C4-2B (cell line): ENCODE data around the gene RAD21L1.

Experiments used
- ZFX ChIP-seq: fragments of 450-650 bp; IDR thresholded peaks from 2 replicates; pipeline ENCODE4 v1.6.1; 2017
- TF ChIP-seq, protein P1 (sequence below): fragments of 450-650 bp; conservative IDR thresholded peaks from 2 replicates; pipeline ENCODE4 v1.5.1; 2017; ENCODE audit warnings: mild to moderate bottlenecking

DNA sequence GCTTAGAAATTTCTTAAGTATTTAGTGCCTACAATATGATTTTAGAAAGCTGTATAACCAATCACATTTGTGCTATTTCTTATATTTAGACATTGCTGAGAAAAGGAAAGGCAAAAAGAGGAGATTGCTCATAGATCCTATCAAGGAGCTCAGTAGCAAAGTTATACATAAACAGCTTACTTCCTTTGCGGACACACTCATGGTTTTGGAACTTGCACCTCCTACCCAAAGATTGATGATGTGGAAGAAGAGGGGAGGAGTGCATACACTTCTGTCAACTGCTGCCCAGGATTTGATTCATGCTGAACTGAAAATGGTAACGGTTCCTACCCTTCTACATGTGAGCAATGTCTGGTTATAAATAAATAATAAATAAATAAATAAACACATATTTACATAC lies 16.7 kb downstream of the RAD21L1 start:
- TF ChIP-seq, protein P1, sequence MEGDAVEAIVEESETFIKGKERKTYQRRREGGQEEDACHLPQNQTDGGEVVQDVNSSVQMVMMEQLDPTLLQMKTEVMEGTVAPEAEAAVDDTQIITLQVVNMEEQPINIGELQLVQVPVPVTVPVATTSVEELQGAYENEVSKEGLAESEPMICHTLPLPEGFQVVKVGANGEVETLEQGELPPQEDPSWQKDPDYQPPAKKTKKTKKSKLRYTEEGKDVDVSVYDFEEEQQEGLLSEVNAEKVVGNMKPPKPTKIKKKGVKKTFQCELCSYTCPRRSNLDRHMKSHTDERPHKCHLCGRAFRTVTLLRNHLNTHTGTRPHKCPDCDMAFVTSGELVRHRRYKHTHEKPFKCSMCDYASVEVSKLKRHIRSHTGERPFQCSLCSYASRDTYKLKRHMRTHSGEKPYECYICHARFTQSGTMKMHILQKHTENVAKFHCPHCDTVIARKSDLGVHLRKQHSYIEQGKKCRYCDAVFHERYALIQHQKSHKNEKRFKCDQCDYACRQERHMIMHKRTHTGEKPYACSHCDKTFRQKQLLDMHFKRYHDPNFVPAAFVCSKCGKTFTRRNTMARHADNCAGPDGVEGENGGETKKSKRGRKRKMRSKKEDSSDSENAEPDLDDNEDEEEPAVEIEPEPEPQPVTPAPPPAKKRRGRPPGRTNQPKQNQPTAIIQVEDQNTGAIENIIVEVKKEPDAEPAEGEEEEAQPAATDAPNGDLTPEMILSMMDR: no peak
- no peak for TF ChIP-seq ZFX
